ENCODE results near the gene ACAD11.

The ACAD11 gene

GRCh38 chr3:132638706-132639105 is 20.9 kb downstream of the ACAD11 start:
- TF ChIP-seq CTCF (IDR thresholded peaks at IDR 0.05; ENCODE audit: control insufficient read depth, extremely low read depth, insufficient read depth) = no peak
- no peak for DNase-seq (ENCODE audit: low read depth)
- H3K4me3 ChIP-seq (ENCODE audit: low read depth, low read length) = no peak overlapping the region

GRCh38 chr3:132637590-132637989 is 22.0 kb downstream of the ACAD11 start:
- DNase-seq (ENCODE audit: low read depth) = no peak
- H3K4me3 ChIP-seq (ENCODE audit: low read depth, low read length) = no peak overlapping the region
- no peak for TF ChIP-seq CTCF (IDR thresholded peaks at IDR 0.05; ENCODE audit: control insufficient read depth, extremely low read depth, insufficient read depth)

- no peak for DNase-seq (ENCODE audit: low read depth)
- TF ChIP-seq CTCF (IDR thresholded peaks at IDR 0.05; ENCODE audit: control insufficient read depth, extremely low read depth, insufficient read depth) = no peak
- no peak overlapping the region for H3K4me3 ChIP-seq (ENCODE audit: low read depth, low read length)
Observed at GRCh38 chr3:132635052-132635451, 24.6 kb downstream of the ACAD11 start.

- no peak overlapping the region for H3K4me3 ChIP-seq (ENCODE audit: low read depth, low read length)
- no peak for DNase-seq (ENCODE audit: low read depth)
- no peak for TF ChIP-seq CTCF (IDR thresholded peaks at IDR 0.05; ENCODE audit: control insufficient read depth, extremely low read depth, insufficient read depth)
Observed at GRCh38 chr3:132630612-132631011, 29.0 kb downstream of the ACAD11 start.

- no peak for DNase-seq (ENCODE audit: low read depth)
- H3K4me3 ChIP-seq (ENCODE audit: low read depth, low read length) = no peak overlapping the region
- no peak for TF ChIP-seq CTCF (IDR thresholded peaks at IDR 0.05; ENCODE audit: control insufficient read depth, extremely low read depth, insufficient read depth)
Observed at GRCh38 chr3:132629928-132630327, 29.7 kb downstream of the ACAD11 start.

GRCh38 chr3:132628157-132628556 is 31.5 kb downstream of the ACAD11 start:
- no peak for DNase-seq (ENCODE audit: low read depth)
- TF ChIP-seq CTCF (IDR thresholded peaks at IDR 0.05; ENCODE audit: control insufficient read depth, extremely low read depth, insufficient read depth) = no peak
- H3K4me3 ChIP-seq (ENCODE audit: low read depth, low read length) = no peak overlapping the region

- TF ChIP-seq CTCF (IDR thresholded peaks at IDR 0.05; ENCODE audit: control insufficient read depth, extremely low read depth, insufficient read depth) = no peak
- H3K4me3 ChIP-seq (ENCODE audit: low read depth, low read length) = no peak overlapping the region
- no peak for DNase-seq (ENCODE audit: low read depth)
Observed at GRCh38 chr3:132626955-132627354, 32.7 kb downstream of the ACAD11 start.
